ENCODE measurements around the gene UBE2D3.
"Not testable (repeated sequence)": the region's sequence is repeated elsewhere in the genome, so short reads cannot be mapped to it uniquely, and the experiment has no call there.

UBE2D3 gene

GRCh38 chr4:102828497-102828808 lies 1.1 kb upstream of the UBE2D3 start:
- no peak for DNase-seq

GRCh38 chr4:102827674-102828496 lies 534 bp upstream of the UBE2D3 start:
- peak; percentile 94 for DNase-seq

- no peak for DNase-seq
Observed at GRCh38 chr4:102826105-102826889, 1.1 kb downstream of the UBE2D3 start.

GRCh38 chr4:102825261-102826091 lies 1.9 kb downstream of the UBE2D3 start:
- no peak for DNase-seq

GRCh38 chr4:102824398-102824797 lies 3.0 kb downstream of the UBE2D3 start:
- no peak for DNase-seq

GRCh38 chr4:102823897-102824296 lies 3.5 kb downstream of the UBE2D3 start:
- no peak for DNase-seq

- no peak for DNase-seq
Observed at GRCh38 chr4:102823464-102823863, 3.9 kb downstream of the UBE2D3 start.

GRCh38 chr4:102819588-102820365 lies 7.6 kb downstream of the UBE2D3 start:
- DNase-seq = no peak

- not testable (repeated sequence) for DNase-seq
Observed at GRCh38 chr4:102819100-102819499, 8.3 kb downstream of the UBE2D3 start.

GRCh38 chr4:102817613-102818268 lies 9.6 kb downstream of the UBE2D3 start:
- no peak for DNase-seq

- DNase-seq = no peak
Observed at GRCh38 chr4:102817021-102817605, 10.2 kb downstream of the UBE2D3 start.

GRCh38 chr4:102815981-102816380 lies 11.4 kb downstream of the UBE2D3 start:
- DNase-seq = no peak

- DNase-seq = no peak
Observed at GRCh38 chr4:102809691-102810090, 17.7 kb downstream of the UBE2D3 start.

GRCh38 chr4:102809190-102809589 lies 18.2 kb downstream of the UBE2D3 start:
- no peak for DNase-seq

- no peak for DNase-seq
Observed at GRCh38 chr4:102808009-102808408, 19.3 kb downstream of the UBE2D3 start.

- no peak for DNase-seq
Observed at GRCh38 chr4:102807345-102807744, 20.0 kb downstream of the UBE2D3 start.

GRCh38 chr4:102799816-102800215 lies 27.5 kb downstream of the UBE2D3 start:
- no peak for DNase-seq

GRCh38 chr4:102794999-102795398 lies 32.4 kb downstream of the UBE2D3 start:
- no peak for DNase-seq

- DNase-seq = no peak
Observed at GRCh38 chr4:102792361-102792936, 34.9 kb downstream of the UBE2D3 start.

- no peak for DNase-seq
Observed at GRCh38 chr4:102791318-102791835, 36.0 kb downstream of the UBE2D3 start.

- DNase-seq = no peak
Observed at GRCh38 chr4:102789317-102789717, 38.0 kb downstream of the UBE2D3 start.
